Measurements from ENCODE around the gene C18orf32. TPM values are rescaled to one million over a fixed set of nuclear protein-coding genes. Genes with fewer than 3 reads are reported as not detected.

The C18orf32 gene
- total and polyA plus RNA-seq, 2 of the 13 experiments (the other 11 are each of a cell fraction or from before 2014, with no cell fraction given) = 17.6 to 20.6 TPM

- ChIA-PET POLR2A (no interaction called here), CTCF (ENCODE audit: low intra/inter-chr PET ratio, low total read pairs) (no interaction called here)
- no peak overlapping the region for H3K4me3 ChIP-seq (replicated peaks in 1 of 3; ENCODE audit: insufficient read depth in 1 of 3, low read depth in 2 of 3, low read length in 3 of 3)
- H3K27me3 ChIP-seq (ENCODE audit: control insufficient read depth in 1 of 2, insufficient read depth in 2 of 2, low read length in 2 of 2) = no peaks in the 10 kb centered on the region
- no peaks in the 10 kb centered on the region for H4K20me1 ChIP-seq (ENCODE audit: insufficient read depth, low read length)
- no peaks in the 10 kb centered on the region for H3K36me3 ChIP-seq (replicated peaks in 1 of 2; ENCODE audit: control insufficient read depth in 1 of 2, insufficient read depth in 2 of 2, low read length in 2 of 2)
- DNase-seq (ENCODE audit: low spot score) (no peak), FAIRE-seq (no peak), ATAC-seq (no peak)
- intact Hi-C loops (cut with micrococcal nuclease; ENCODE audit: unreplicated experiment) = loop anchor here (10.0 kb wide), 1 partner anchor 417 kb away; no protein-coding TSS in a partner anchor
- H3K9ac ChIP-seq (ENCODE audit: insufficient read depth, low read depth, low read length) = no peak overlapping the region
- no peak overlapping the region for H3K27ac ChIP-seq (ENCODE audit: extremely low read length, insufficient read depth, low read length)
- H3K79me2 ChIP-seq (ENCODE audit: insufficient read depth, low read length) = peaks cover 24% of the 10 kb centered on the region
- no TSS peak for BruUV-seq (replicated peaks)
- H3K4me1 ChIP-seq (ENCODE audit: insufficient read depth, low read length) = peaks cover 6% of the 10 kb centered on the region; the same call in 1 of the 2 replicates
- no peak overlapping the region for H3K4me2 ChIP-seq (ENCODE audit: low read depth, low read length)
- H3K9me3 ChIP-seq (ENCODE audit: low read length) = no peaks in the 10 kb centered on the region
- 95% methylated on average over 7 of the region's 7 CpGs for WGBS (ENCODE audit: low lambda C conversion rate)
- in situ Hi-C loops (cut with HindIII; ENCODE audit: extremely low pct_ligation_motif_present, low pct_unique_long_range_greater_than_20kb) = loop anchor here (25.0 kb wide), 2 partner anchors 179 to 754 kb away; no protein-coding TSS in a partner anchor
- H2AFZ ChIP-seq (ENCODE audit: low read length) = no peak overlapping the region
- TF ChIP-seq HHEX (CRISPR knock-in tag; IDR thresholded peaks at IDR 0.05) (no peak), TFDP2 (CRISPR knock-in tag; IDR thresholded peaks at IDR 0.05) (no peak), FOXA3 (CRISPR knock-in tag; IDR thresholded peaks at IDR 0.05) (no peak), ZNF550 (CRISPR knock-in tag; IDR thresholded peaks at IDR 0.05; ENCODE audit: borderline replicate concordance) (no peak), LBX2 (CRISPR knock-in tag; IDR thresholded peaks at IDR 0.05; ENCODE audit: borderline replicate concordance) (no peak), MED13 (CRISPR knock-in tag; IDR thresholded peaks at IDR 0.05) (no peak), RBAK (CRISPR knock-in tag; IDR thresholded peaks at IDR 0.05) (no peak), GPBP1L1 (CRISPR knock-in tag; IDR thresholded peaks at IDR 0.05) (no peak), NR2F2 (IDR thresholded peaks at IDR 0.05; ENCODE audit: borderline replicate concordance, low read depth) (no peak), GFI1 (CRISPR knock-in tag; IDR thresholded peaks at IDR 0.05; ENCODE audit: borderline replicate concordance) (no peak), KLF13 (CRISPR knock-in tag; IDR thresholded peaks at IDR 0.05) (no peak), ONECUT2 (CRISPR knock-in tag; IDR thresholded peaks at IDR 0.05) (no peak), ERF (CRISPR knock-in tag; IDR thresholded peaks at IDR 0.05) (no peak), ELK4 (CRISPR knock-in tag; IDR thresholded peaks at IDR 0.05; ENCODE audit: borderline replicate concordance) (no peak), ATAD3A (CRISPR knock-in tag; IDR thresholded peaks at IDR 0.05) (no peak)
- TF ChIP-seq, protein P1, sequence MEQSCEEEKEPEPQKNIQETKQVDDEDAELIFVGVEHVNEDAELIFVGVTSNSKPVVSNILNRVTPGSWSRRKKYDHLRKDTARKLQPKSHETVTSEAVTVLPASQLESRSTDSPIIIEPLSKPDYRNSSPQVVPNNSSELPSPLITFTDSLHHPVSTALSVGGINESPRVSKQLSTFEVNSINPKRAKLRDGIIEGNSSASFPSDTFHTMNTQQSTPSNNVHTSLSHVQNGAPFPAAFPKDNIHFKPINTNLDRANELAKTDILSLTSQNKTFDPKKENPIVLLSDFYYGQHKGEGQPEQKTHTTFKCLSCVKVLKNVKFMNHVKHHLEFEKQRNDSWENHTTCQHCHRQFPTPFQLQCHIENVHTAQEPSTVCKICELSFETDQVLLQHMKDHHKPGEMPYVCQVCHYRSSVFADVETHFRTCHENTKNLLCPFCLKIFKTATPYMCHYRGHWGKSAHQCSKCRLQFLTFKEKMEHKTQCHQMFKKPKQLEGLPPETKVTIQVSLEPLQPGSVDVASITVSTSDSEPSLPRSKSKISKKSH (CRISPR knock-in tag; IDR thresholded peaks at IDR 0.05; ENCODE audit: borderline replicate concordance) = no peak
- TF ChIP-seq, protein P2, sequence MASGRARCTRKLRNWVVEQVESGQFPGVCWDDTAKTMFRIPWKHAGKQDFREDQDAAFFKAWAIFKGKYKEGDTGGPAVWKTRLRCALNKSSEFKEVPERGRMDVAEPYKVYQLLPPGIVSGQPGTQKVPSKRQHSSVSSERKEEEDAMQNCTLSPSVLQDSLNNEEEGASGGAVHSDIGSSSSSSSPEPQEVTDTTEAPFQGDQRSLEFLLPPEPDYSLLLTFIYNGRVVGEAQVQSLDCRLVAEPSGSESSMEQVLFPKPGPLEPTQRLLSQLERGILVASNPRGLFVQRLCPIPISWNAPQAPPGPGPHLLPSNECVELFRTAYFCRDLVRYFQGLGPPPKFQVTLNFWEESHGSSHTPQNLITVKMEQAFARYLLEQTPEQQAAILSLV (CRISPR knock-in tag; IDR thresholded peaks at IDR 0.05; ENCODE audit: borderline replicate concordance) = no peak
- TF ChIP-seq, protein P3, sequence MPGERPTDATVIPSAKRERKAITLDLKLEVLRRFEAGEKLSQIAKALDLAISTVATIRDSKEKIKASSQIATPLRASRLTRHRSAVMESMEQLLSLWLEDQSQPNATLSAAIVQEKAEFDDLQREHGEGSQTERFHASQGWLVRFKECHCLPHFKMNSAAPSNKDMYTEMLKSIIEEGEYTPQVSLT (CRISPR knock-in tag; IDR thresholded peaks at IDR 0.05; ENCODE audit: borderline replicate concordance, low read depth) = no peak
Measured at GRCh38 chr18:49441338-49441938, 45.6 kb downstream of the C18orf32 start.

Measured in HepG2 (cell line).